HCT116 (cell line): ENCODE results near the gene EHD3. TPM values are rescaled to one million over a fixed set of nuclear protein-coding genes. Genes with fewer than 3 reads are reported as not detected.

Experiments used
- ATAC-seq: fragments of 200-7000 bp; cut with Tn5 transposase; 2 replicates; pipeline ENCODE4 v1.9.1; 2020; ENCODE audit warnings: mild to moderate bottlenecking, moderate library complexity
- BruUV-seq: library from RNA; stranded (reverse); fragments of 400-500 nt; replicated peaks from 2 replicates; lab custom pipeline; 2021; lab: Mats Ljungman, UMichigan
- CTCF ChIA-PET: fragments of 300-600 bp; sonication (Branson Sonifier 250); formaldehyde crosslinking; loops from one replicate; lab custom pipeline; 2021; ENCODE audit warnings: antibody characterized with exemption; lab: Charles Lee
- POLR2A ChIA-PET: fragments of 300-600, 350-600 bp; sonication (Branson Sonifier 250); formaldehyde crosslinking; loops from one replicate; lab custom pipeline; 2021; ENCODE audit warnings: antibody characterized with exemption; lab: Charles Lee
- RAD21 ChIA-PET, 2 experiments: fragments of 300-600 bp; sonication (Branson Sonifier 250); formaldehyde crosslinking; loops; one replicate each; lab custom pipeline; 2023; ENCODE audit warnings: low total read pairs in 2 of 2; ENCODE audit not compliant: uncharacterized antibody in 2 of 2, unreplicated experiment in 2 of 2, low non-redundant PET in 1 of 2; lab: Charles Lee
- DNase-seq: peaks from one replicate; pipeline ENCODE4 v3.0.0-alpha.2; 2010; ENCODE audit warnings: low read depth, low spot score
- H2AFZ ChIP-seq: fragments of 200-600 bp; shearing (Covaris generic), sonication (generic); 2 replicates; pipeline ENCODE4 v1.6.1; 2017; ENCODE audit warnings: low read depth, mixed run types, mixed read lengths, antibody characterized with exemption, low read length; ENCODE audit not compliant: poor library complexity, severe bottlenecking
- H3K27ac ChIP-seq: 2 replicates; pipeline ENCODE4 v1.5.1; 2012; ENCODE audit warnings: low read depth, low read length
- H3K27me3 ChIP-seq: fragments of 200-600 bp; sonication (generic); 2 replicates; pipeline ENCODE4 v1.6.1; 2016; ENCODE audit warnings: mixed run types, low read length, mixed read lengths; ENCODE audit not compliant: insufficient read depth
- H3K36me3 ChIP-seq, 2 experiments: fragments of 200-500 bp in 1 of 2; fragments of 200-600 bp in 1 of 2; sonication (Bioruptor generic) in 1 of 2; sonication (generic) in 1 of 2; 2 replicates each; pipeline versions ENCODE4 v1.5.1 to v1.6.1; 2014 to 2016; ENCODE audit warnings: low read length in 2 of 2, inconsistent platforms in 1 of 2, mixed read lengths in 1 of 2, mixed run types in 1 of 2; ENCODE audit not compliant: insufficient read depth in 2 of 2, control insufficient read depth in 1 of 2
- H3K4me1 ChIP-seq, 2 experiments: fragments of 200-600 bp in 1 of 2; sonication (generic) in 1 of 2; 2 replicates each; pipeline versions ENCODE4 v1.5.1 to v1.6.1; 2012 to 2017; ENCODE audit warnings: low read length in 2 of 2, inconsistent platforms in 1 of 2, mild to moderate bottlenecking in 1 of 2, mixed read lengths in 1 of 2, mixed run types in 1 of 2, moderate library complexity in 1 of 2; ENCODE audit not compliant: insufficient read depth in 2 of 2, control insufficient read depth in 1 of 2
- H3K4me2 ChIP-seq: fragments of 200-600 bp; sonication (generic); 2 replicates; pipeline ENCODE4 v1.6.1; 2017; ENCODE audit warnings: mixed run types, low read length, mixed read lengths
- H3K4me3 ChIP-seq, 2 experiments: fragments of 200-600 bp in 1 of 2; sonication (generic) in 1 of 2; replicated peaks in 1 of 2; 2 replicates each; pipeline ENCODE4 v1.5.1; 2011 to 2016; ENCODE audit warnings: low read length in 2 of 2, control low read depth in 1 of 2, low read depth in 1 of 2, mild to moderate bottlenecking in 1 of 2, mixed read lengths in 1 of 2, mixed run types in 1 of 2
- H3K79me2 ChIP-seq: fragments of 200-600 bp; sonication (generic); 2 replicates; pipeline ENCODE4 v1.6.1; 2017; ENCODE audit warnings: mild to moderate bottlenecking, mixed run types, low read length, moderate library complexity, mixed read lengths; ENCODE audit not compliant: insufficient read depth
- H3K9ac ChIP-seq: fragments of 200-600 bp; sonication (generic); 2 replicates; pipeline ENCODE4 v1.6.1; 2016; ENCODE audit warnings: low read length, mixed read lengths
- H3K9me2 ChIP-seq: fragments of 200-600 bp; sonication (generic), shearing (Covaris generic); 2 replicates; pipeline ENCODE4 v1.6.1; 2017; ENCODE audit warnings: mixed run types, mild to moderate bottlenecking, moderate library complexity; ENCODE audit not compliant: insufficient read depth
- H3K9me3 ChIP-seq, 2 experiments: fragments of 200-500 bp in 1 of 2; fragments of 200-600 bp in 1 of 2; sonication (Bioruptor generic) in 1 of 2; sonication (generic) in 1 of 2; 2 replicates each; pipeline ENCODE4 v1.6.1; 2014 to 2017; ENCODE audit warnings: low read length in 2 of 2, mixed read lengths in 2 of 2, inconsistent platforms in 1 of 2, low read depth in 1 of 2, mild to moderate bottlenecking in 1 of 2, mixed run types in 1 of 2, moderate library complexity in 1 of 2; ENCODE audit not compliant: control insufficient read depth in 1 of 2, insufficient read depth in 1 of 2
- H4K20me1 ChIP-seq: fragments of 200-600 bp; sonication (generic), shearing (Covaris generic); 2 replicates; pipeline ENCODE4 v1.6.1; 2017; ENCODE audit warnings: mixed run types, mild to moderate bottlenecking, moderate library complexity; ENCODE audit not compliant: insufficient read depth
- CEBPB ChIP-seq: IDR thresholded peaks from 2 replicates; pipeline ENCODE4 v1.6.1; 2012; ENCODE audit warnings: low read depth
- ELF1 ChIP-seq: IDR thresholded peaks from 2 replicates; pipeline ENCODE4 v1.6.1; 2012; ENCODE audit warnings: low read depth, borderline replicate concordance
- JUND ChIP-seq: IDR thresholded peaks from 2 replicates; pipeline ENCODE4 v1.6.1; 2012
- POLR2A ChIP-seq: IDR thresholded peaks from 2 replicates; pipeline ENCODE4 v1.7.0; 2011; ENCODE audit warnings: borderline replicate concordance; ENCODE audit not compliant: insufficient read depth, insufficient read length; ENCODE audit errors: extremely low read depth
- POLR2AphosphoS5 ChIP-seq: IDR thresholded peaks from 2 replicates; pipeline ENCODE4 v1.6.1; 2011; ENCODE audit warnings: mild to moderate bottlenecking, low read depth, low read length, moderate library complexity
- RAD21 ChIP-seq: IDR thresholded peaks from 2 replicates; pipeline ENCODE4 v1.6.1; 2012; ENCODE audit warnings: low read depth, mild to moderate bottlenecking
- REST ChIP-seq: IDR thresholded peaks from 2 replicates; pipeline ENCODE4 v1.6.1; 2012; ENCODE audit warnings: low read depth
- SP1 ChIP-seq: IDR thresholded peaks from 2 replicates; pipeline ENCODE4 v1.6.1; 2012; ENCODE audit warnings: low read depth
- TCF7L2 ChIP-seq: IDR thresholded peaks from 2 replicates; pipeline ENCODE4 v1.7.0; 2011; ENCODE audit warnings: borderline replicate concordance, inconsistent platforms; ENCODE audit not compliant: insufficient read depth, insufficient read length; ENCODE audit errors: extremely low read depth
- ZBTB33 ChIP-seq: IDR thresholded peaks from 2 replicates; pipeline ENCODE4 v1.6.1; 2011; ENCODE audit warnings: mild to moderate bottlenecking, low read length, moderate library complexity; ENCODE audit not compliant: insufficient replicate concordance; ENCODE audit errors: extremely low read depth
- ZFX ChIP-seq: fragments of 450-650 bp; IDR thresholded peaks from 2 replicates; pipeline ENCODE4 v1.6.1; 2017
- ZNF274 ChIP-seq: fragments of 200-500 bp; sonication (Bioruptor generic); IDR thresholded peaks from 2 replicates; pipeline ENCODE4 v1.6.1; 2014; ENCODE audit warnings: mild to moderate bottlenecking, low read depth, low read length, inconsistent platforms
- intact Hi-C: fragments of 100-400 bp; cut with micrococcal nuclease; formaldehyde crosslinking; loops from 2 replicates; pipeline ENCODE4 v1.10.0; 2022
- total RNA-seq: library from RNA; stranded (reverse); gene quantifications from one replicate; pipeline ENCODE4 v1.2.1, GENCODE V29; 2021; ENCODE audit not compliant: unreplicated experiment

Gene EHD3
- total RNA-seq, 1 experiment from 2014 or later, result not detected

- no peaks in the 10 kb centered on the region for H3K36me3 ChIP-seq
- H3K4me3 ChIP-seq, result no peak within 1 kb of the TSS
- CTCF ChIA-PET, result no interaction called here
- no peaks in the 10 kb centered on the region for H4K20me1 ChIP-seq
- no peak within 1 kb of the TSS for H2AFZ ChIP-seq
- no peaks in the 10 kb centered on the region for H3K9me2 ChIP-seq
- no peak within 1 kb of the TSS for H3K27ac ChIP-seq
- no peak for TF ChIP-seq ELF1
- TF ChIP-seq ZBTB33, result no peak
- TF ChIP-seq REST, result no peak
- TF ChIP-seq TCF7L2, result no peak
- no peak for TF ChIP-seq RAD21
- TF ChIP-seq ZNF274, result no peak
- TF ChIP-seq ZFX, result no peak
- no peak for TF ChIP-seq POLR2A
- TF ChIP-seq SP1, result no peak
- TF ChIP-seq CEBPB, result no peak
- TF ChIP-seq JUND, result no peak
- TF ChIP-seq POLR2AphosphoS5, result no peak
- intact Hi-C loops, result no loop called here
- H3K4me1 ChIP-seq, result no peaks in the 10 kb centered on the region
- RAD21 ChIA-PET, result no interaction called here
- ATAC-seq, result no peak
- DNase-seq, result no peak
- H3K4me2 ChIP-seq, result no peak within 1 kb of the TSS
- no TSS peak for BruUV-seq
- POLR2A ChIA-PET, result no interaction called here
- H3K79me2 ChIP-seq, result no peaks in the 10 kb centered on the region
- no peak within 1 kb of the TSS for H3K9ac ChIP-seq
- peaks cover 53% of the 10 kb centered on the region for H3K27me3 ChIP-seq
- H3K9me3 ChIP-seq, result no peaks in the 10 kb centered on the region
These were observed 16.3 kb upstream of the EHD3 start, which contains the start of gene CAPN14 for GRCh38 chr2:31217465-31218200. TSS of gene CAPN14 (minus strand) at chr2:31217515. CDS start at chr2:31205447, 12,068 bp downstream.
